DMS 273 (cell line): Measurements from ENCODE around the gene LBX2.

Experiments used
- DNase-seq: peaks from one replicate; lab custom pipeline; 2025; ENCODE audit not compliant: unreplicated experiment; lab: John Stamatoyannopoulos, UW

The LBX2 gene

GRCh38 chr2:74526649-74527230 is 27.3 kb upstream of the LBX2 start:
- no peak for DNase-seq

GRCh38 chr2:74525717-74526648 is 26.6 kb upstream of the LBX2 start, which contains the start of gene DQX1:
Gene DQX1, minus strand, starts transcription at chr2:74526231. Its CDS starts 502 bp downstream, at chr2:74525729.
- peak; percentile 68 for DNase-seq

- no peak for DNase-seq
These were observed 25.7 kb upstream of the LBX2 start for GRCh38 chr2:74524955-74525716.

GRCh38 chr2:74524005-74524404 is 24.6 kb upstream of the LBX2 start:
- DNase-seq: no peak

GRCh38 chr2:74522516-74522915 is 23.1 kb upstream of the LBX2 start:
- DNase-seq: no peak

GRCh38 chr2:74516650-74517049 is 17.2 kb upstream of the LBX2 start:
- DNase-seq: no peak

GRCh38 chr2:74515981-74516633 is 16.7 kb upstream of the LBX2 start:
- no peak for DNase-seq

- DNase-seq: peak; percentile 39
These were observed 16.0 kb upstream of the LBX2 start for GRCh38 chr2:74515271-74515980.

- peak; percentile 54 for DNase-seq
These were observed 15.2 kb upstream of the LBX2 start, which contains the start of gene TLX2 for GRCh38 chr2:74514368-74515270. Gene TLX2, plus strand, starts transcription at chr2:74514450. Its CDS starts 357 bp downstream, at chr2:74514807.

- peak; percentile 49 for DNase-seq
These were observed 14.4 kb upstream of the LBX2 start for GRCh38 chr2:74513605-74514367.

GRCh38 chr2:74512744-74513604 is 13.6 kb upstream of the LBX2 start:
- peak; percentile 23 for DNase-seq

GRCh38 chr2:74511104-74511989 is 11.9 kb upstream of the LBX2 start:
- peak; percentile 65 for DNase-seq

- no peak for DNase-seq
These were observed 10.9 kb upstream of the LBX2 start for GRCh38 chr2:74510272-74510671.

GRCh38 chr2:74507926-74508520 is 8.6 kb upstream of the LBX2 start:
- DNase-seq: peak; percentile 83

GRCh38 chr2:74507145-74507925 is 7.9 kb upstream of the LBX2 start, which contains the start of gene PCGF1:
Gene PCGF1, minus strand, starts transcription at chr2:74507695. Its CDS starts 27 bp downstream, at chr2:74507668.
- peak; percentile 99 for DNase-seq
